Esophagus (tissue), 2 donors: ENCODE measurements around the gene FGD5. TPM values are rescaled to one million over a fixed set of nuclear protein-coding genes. Genes with fewer than 3 reads are reported as not detected.

Experiments used
- H3K27ac ChIP-seq, 2 donors: one replicate each; pipeline ENCODE4 v1.5.1; 2013; ENCODE audit warnings: low read depth in 2 of 2, mild to moderate bottlenecking in 2 of 2, inconsistent platforms in 1 of 2, low read length in 1 of 2, moderate library complexity in 1 of 2
- H3K27me3 ChIP-seq, 2 donors: one replicate each; pipeline ENCODE4 v1.6.1; 2013; ENCODE audit warnings: low read length in 2 of 2, control low read depth in 1 of 2, mild to moderate bottlenecking in 1 of 2; ENCODE audit not compliant: insufficient read depth in 2 of 2, control insufficient read depth in 1 of 2
- H3K36me3 ChIP-seq, 2 donors: one replicate each; pipeline ENCODE4 v1.6.1; 2013; ENCODE audit warnings: low read length in 1 of 2; ENCODE audit not compliant: control insufficient read depth in 2 of 2, insufficient read depth in 2 of 2
- H3K4me1 ChIP-seq, 2 donors: one replicate each; pipeline ENCODE4 v1.6.1; 2013; ENCODE audit warnings: low read length in 1 of 2; ENCODE audit not compliant: control insufficient read depth in 2 of 2, insufficient read depth in 2 of 2
- H3K4me3 ChIP-seq, 2 donors: one replicate each; pipeline ENCODE4 v1.5.1; 2013; ENCODE audit warnings: low read length in 2 of 2, mild to moderate bottlenecking in 2 of 2, low read depth in 1 of 2, moderate library complexity in 1 of 2
- H3K9me3 ChIP-seq, 2 donors: one replicate each; pipeline ENCODE4 v1.6.1; 2013; ENCODE audit warnings: mild to moderate bottlenecking in 2 of 2, low read depth in 1 of 2, low read length in 1 of 2, moderate library complexity in 1 of 2; ENCODE audit not compliant: control insufficient read depth in 2 of 2, insufficient read depth in 1 of 2
- WGBS, 2 donors: extraction: QIAGEN DNeasy Blood & Tissue Kit; methylation state at CpG; one replicate each; pipeline ENCODE4 v1.1.7; 2013; 5-methylcytosine and 5-hydroxymethylcytosine counted together
- polyA plus RNA-seq, 2 donors: library from polyadenylated mRNA; stranded (reverse); fragments of 200-250 nt; gene quantifications; one replicate each; pipeline ENCODE4 v1.2.3, GENCODE V29; 2013
- donor health status: healthy with polysubstance abuse.
- donor health status: Bipolar disorder and iron deficiency.

Gene FGD5
- polyA plus RNA-seq, 2 donors = 1.7 TPM

DNA sequence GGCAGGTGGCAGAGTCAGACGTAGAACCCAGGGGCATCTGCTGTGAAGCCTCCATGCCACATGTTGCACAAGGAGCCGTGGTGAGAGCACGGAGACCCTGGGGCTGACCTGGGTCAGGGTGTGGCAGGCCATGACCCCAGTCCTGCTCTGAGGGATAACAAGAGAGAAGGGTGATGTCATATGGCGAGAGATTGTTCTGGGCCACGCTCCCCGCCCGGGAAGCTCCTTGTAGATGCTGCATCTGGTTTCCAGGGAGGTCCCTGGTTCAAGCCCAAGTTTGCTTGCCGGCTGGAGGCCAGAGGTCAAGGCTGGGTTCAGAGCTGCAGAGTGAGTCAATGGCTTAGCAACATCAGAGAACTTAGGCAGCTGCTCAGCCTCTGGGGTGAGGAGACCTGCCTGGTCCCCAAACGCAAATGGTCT is 17.3 kb downstream of the FGD5 start:
- H3K36me3 ChIP-seq = no peaks in the 10 kb centered on the region
- H3K27ac ChIP-seq = no peak overlapping the region
- peaks cover 0 to 4% of the 10 kb centered on the region in 2 donors for H3K4me1 ChIP-seq
- no peaks in the 10 kb centered on the region for H3K27me3 ChIP-seq
- no peak overlapping the region for H3K4me3 ChIP-seq
- no peaks in the 10 kb centered on the region for H3K9me3 ChIP-seq
- WGBS, 2 donors = 61 to 64% methylated on average over 9 of the region's 9 CpGs

GRCh38 chr3:14837186-14837877 is 18.6 kb downstream of the FGD5 start:
- Histone ChIP-seq H3K9me3 (no peaks in the 10 kb centered on the region), H3K27me3 (no peaks in the 10 kb centered on the region), H3K4me3 (no peak overlapping the region), H3K36me3 (no peaks in the 10 kb centered on the region), H3K27ac (peak overlapping the region in 1 of 2 donors; percentile 48), H3K4me1 (peaks cover 0 to 4% of the 10 kb centered on the region in 2 donors)
- 70 to 71% methylated on average over 15 of the region's 15 CpGs for WGBS, 2 donors

DNA sequence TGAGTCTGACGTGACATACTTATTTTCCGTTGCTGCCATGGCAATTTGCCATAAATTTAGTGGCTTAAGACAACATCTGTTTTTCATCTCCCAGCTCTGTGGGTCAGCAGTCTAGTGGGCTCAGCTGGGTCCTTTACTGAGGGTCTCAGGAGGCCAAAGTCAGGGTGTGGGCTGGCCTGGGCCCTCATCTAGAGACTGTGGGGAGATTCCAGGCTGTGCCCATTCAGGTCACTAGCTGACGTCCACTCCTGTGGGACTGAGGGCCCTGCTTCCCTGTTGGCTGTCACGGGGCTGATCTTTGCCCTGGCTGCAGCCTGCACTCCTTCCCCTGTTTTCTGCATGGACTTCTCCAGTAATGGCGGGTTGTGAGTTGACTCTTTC is 19.1 kb downstream of the FGD5 start:
- Histone ChIP-seq H3K4me3 (no peak overlapping the region), H3K36me3 (no peaks in the 10 kb centered on the region), H3K27me3 (no peaks in the 10 kb centered on the region), H3K4me1 (peaks cover 0 to 4% of the 10 kb centered on the region in 2 donors), H3K9me3 (no peaks in the 10 kb centered on the region), H3K27ac (no peak overlapping the region)
- WGBS, 2 donors = 49 to 53% methylated on average over 5 of the region's 5 CpGs

GRCh38 chr3:14839236-14839635 is 20.5 kb downstream of the FGD5 start:
- no peaks in the 10 kb centered on the region for H3K27me3 ChIP-seq
- H3K4me3 ChIP-seq = no peak overlapping the region
- no peaks in the 10 kb centered on the region for H3K36me3 ChIP-seq
- H3K27ac ChIP-seq = no peak overlapping the region
- WGBS, 2 donors = 70 to 72% methylated on average over 7 of the region's 7 CpGs
- no peaks in the 10 kb centered on the region for H3K9me3 ChIP-seq
- H3K4me1 ChIP-seq = peaks cover 0 to 4% of the 10 kb centered on the region in 2 donors

- H3K4me1 ChIP-seq = peaks cover 0 to 3% of the 10 kb centered on the region in 2 donors
- whole genome bisulfite sequencing, 2 donors = 63 to 66% methylated on average over 9 of the region's 9 CpGs
- H3K9me3 ChIP-seq = no peaks in the 10 kb centered on the region
- H3K27ac ChIP-seq = no peak overlapping the region
- H3K36me3 ChIP-seq = no peaks in the 10 kb centered on the region
- H3K4me3 ChIP-seq = no peak overlapping the region
- H3K27me3 ChIP-seq = no peaks in the 10 kb centered on the region
These were observed 23.1 kb downstream of the FGD5 start for GRCh38 chr3:14841836-14842235.

DNA sequence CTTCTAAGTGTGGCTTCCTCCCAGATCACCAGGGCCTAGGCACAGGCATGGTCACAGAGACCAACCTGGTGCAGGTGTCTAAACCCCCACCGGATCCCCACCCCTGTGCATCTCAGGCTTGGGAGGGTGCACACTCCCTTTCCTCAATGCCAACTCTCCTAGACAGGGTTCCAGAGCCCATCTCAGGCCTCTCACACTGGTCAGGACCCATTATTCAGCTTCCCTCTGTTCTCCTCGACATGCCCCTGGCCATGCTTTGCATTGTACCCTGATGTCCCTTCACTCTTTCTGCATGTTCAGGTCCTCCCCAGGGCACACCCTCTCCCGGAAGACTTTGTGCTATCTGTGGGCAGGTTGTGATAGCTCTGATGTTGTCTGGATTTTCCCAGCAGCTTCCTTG is 23.5 kb downstream of the FGD5 start:
- H3K36me3 ChIP-seq = no peaks in the 10 kb centered on the region
- WGBS, 2 donors = 84 to 88% methylated on average over 3 of the region's 3 CpGs
- no peaks in the 10 kb centered on the region for H3K9me3 ChIP-seq
- H3K27ac ChIP-seq = no peak overlapping the region
- no peak overlapping the region for H3K4me3 ChIP-seq
- no peaks in the 10 kb centered on the region for H3K27me3 ChIP-seq
- H3K4me1 ChIP-seq = no peaks in the 10 kb centered on the region

- 81 to 87% methylated on average over 8 of the region's 8 CpGs for WGBS, 2 donors
- no peak overlapping the region for H3K4me3 ChIP-seq
- no peak overlapping the region for H3K27ac ChIP-seq
- peaks cover 0 to 6% of the 10 kb centered on the region in 2 donors for H3K4me1 ChIP-seq
- H3K27me3 ChIP-seq = no peaks in the 10 kb centered on the region
- H3K36me3 ChIP-seq = no peaks in the 10 kb centered on the region
- no peaks in the 10 kb centered on the region for H3K9me3 ChIP-seq
These were observed 24.6 kb downstream of the FGD5 start for GRCh38 chr3:14843321-14843720.

DNA sequence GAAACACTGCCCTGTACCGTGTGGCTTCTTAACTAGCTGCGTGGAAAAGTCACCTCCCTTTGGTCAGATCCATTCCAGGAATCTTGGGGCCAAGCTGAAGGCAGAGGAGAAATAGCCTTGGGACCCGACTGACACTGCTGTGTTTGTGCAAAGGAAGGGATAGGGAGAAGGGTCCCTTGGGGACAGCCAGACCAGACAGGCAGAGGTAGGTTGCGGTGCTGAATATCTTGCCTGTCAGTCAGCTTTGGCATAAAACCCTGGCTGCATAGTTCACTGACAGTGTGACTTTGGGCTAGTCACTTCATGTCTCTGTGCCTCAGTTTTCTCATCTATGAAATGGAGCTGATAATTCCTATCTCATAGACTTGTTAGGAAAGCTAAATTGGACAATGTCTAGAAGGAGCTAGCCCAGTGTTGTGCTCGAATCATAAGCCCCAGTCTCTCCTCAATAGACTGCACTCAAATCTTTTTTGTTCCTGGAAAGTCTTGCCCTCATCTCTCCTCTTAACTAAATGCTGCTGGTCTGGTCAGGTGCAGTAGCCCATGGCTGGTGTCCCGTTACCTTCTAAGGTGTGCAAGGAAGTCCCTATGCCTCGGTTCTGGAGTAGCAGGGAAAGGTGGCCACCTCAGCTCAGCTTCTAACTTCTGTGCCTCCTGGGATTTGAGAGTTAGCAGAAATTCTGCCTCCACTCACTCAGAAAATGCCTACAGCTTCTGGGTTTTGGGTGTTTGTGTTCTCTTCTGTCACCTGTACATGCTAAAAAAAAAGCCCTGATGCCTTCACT is 25.8 kb downstream of the FGD5 start:
- H3K9me3 ChIP-seq = no peaks in the 10 kb centered on the region
- H3K27ac ChIP-seq = no peak overlapping the region
- 71 to 76% methylated on average over 7 of the region's 7 CpGs for WGBS, 2 donors
- H3K4me3 ChIP-seq = no peak overlapping the region
- no peaks in the 10 kb centered on the region for H3K27me3 ChIP-seq
- no peaks in the 10 kb centered on the region for H3K36me3 ChIP-seq
- peaks cover 0 to 6% of the 10 kb centered on the region in 2 donors for H3K4me1 ChIP-seq

- Histone ChIP-seq H3K4me3 (no peak overlapping the region), H3K36me3 (no peaks in the 10 kb centered on the region), H3K27ac (no peak overlapping the region), H3K4me1 (peaks cover 0 to 6% of the 10 kb centered on the region in 2 donors), H3K9me3 (no peaks in the 10 kb centered on the region), H3K27me3 (no peaks in the 10 kb centered on the region)
- WGBS, 2 donors = 41 to 52% methylated on average over 3 of the region's 3 CpGs
These were observed 26.4 kb downstream of the FGD5 start for GRCh38 chr3:14845180-14845579.
